HL-60 (cell line): ENCODE results near the gene PRDM5.

Source experiments
- DNase-seq, 2 experiments: peaks; one replicate each; pipeline ENCODE4 v3.0.0-alpha.2; 2010 to 2020; ENCODE audit warnings: low read depth in 1 of 2, low spot score in 1 of 2
- H3K27ac ChIP-seq: fragments of 250-450 bp; sonication (Bioruptor Pico); replicated peaks from 2 replicates; pipeline ENCODE4 v1.5.1; 2020; ENCODE audit warnings: mild to moderate bottlenecking, moderate library complexity
- H3K27me3 ChIP-seq: fragments of 250-450 bp; sonication (Bioruptor Pico); 2 replicates; pipeline ENCODE4 v1.5.1; 2021; ENCODE audit warnings: mild to moderate bottlenecking, moderate library complexity; ENCODE audit not compliant: insufficient read depth, poor library complexity, severe bottlenecking
- H3K4me3 ChIP-seq: replicated peaks from 2 replicates; pipeline ENCODE4 v1.5.1; 2011; ENCODE audit warnings: mild to moderate bottlenecking, control low read depth, low read length; ENCODE audit not compliant: insufficient read depth
- GABPA ChIP-seq: IDR thresholded peaks from 2 replicates; pipeline ENCODE4 v1.6.1; 2012; ENCODE audit warnings: low read depth
- POLR2AphosphoS5 ChIP-seq: IDR thresholded peaks from 2 replicates; pipeline ENCODE4 v1.6.1; 2012; ENCODE audit warnings: low read depth
- SPI1 ChIP-seq: IDR thresholded peaks from 2 replicates; pipeline ENCODE4 v1.6.1; 2012; ENCODE audit warnings: low read depth, mild to moderate bottlenecking, borderline replicate concordance
- TF ChIP-seq, protein P1 (sequence below): IDR thresholded peaks from one replicate; pipeline ENCODE4 v1.5.1; 2011; ENCODE audit warnings: low read length, control low read depth, inconsistent platforms; ENCODE audit not compliant: insufficient read depth
- TF ChIP-seq, protein P2 (sequence below): IDR thresholded peaks from 2 replicates; pipeline ENCODE4 v1.6.1; 2012; ENCODE audit warnings: low read depth; ENCODE audit not compliant: insufficient replicate concordance

Gene PRDM5

DNA sequence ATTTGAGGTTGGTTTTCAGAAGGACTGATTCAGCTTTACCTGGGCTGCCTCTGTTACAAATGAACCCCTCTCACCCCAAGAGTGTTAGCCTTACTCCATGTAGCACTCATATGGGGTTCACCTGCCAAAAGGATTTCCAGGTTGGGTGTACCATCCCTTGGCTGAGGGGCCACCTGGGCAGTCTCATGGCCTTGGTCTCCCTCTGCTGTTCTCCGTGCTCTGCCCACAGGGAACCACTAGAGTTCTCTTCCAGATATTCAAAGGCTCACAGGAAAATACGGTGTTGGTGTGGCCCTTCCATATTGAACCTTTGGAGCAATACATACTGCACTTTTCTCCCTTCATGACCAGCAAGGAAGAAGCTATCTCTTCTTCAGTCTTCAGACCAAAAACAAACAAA, 18.0 kb upstream of the PRDM5 start:
- no peak for DNase-seq
- Histone ChIP-seq H3K27ac (no peak overlapping the region), H3K27me3 (no peaks in the 10 kb centered on the region), H3K4me3 (no peak overlapping the region)
- TF ChIP-seq, protein P1, sequence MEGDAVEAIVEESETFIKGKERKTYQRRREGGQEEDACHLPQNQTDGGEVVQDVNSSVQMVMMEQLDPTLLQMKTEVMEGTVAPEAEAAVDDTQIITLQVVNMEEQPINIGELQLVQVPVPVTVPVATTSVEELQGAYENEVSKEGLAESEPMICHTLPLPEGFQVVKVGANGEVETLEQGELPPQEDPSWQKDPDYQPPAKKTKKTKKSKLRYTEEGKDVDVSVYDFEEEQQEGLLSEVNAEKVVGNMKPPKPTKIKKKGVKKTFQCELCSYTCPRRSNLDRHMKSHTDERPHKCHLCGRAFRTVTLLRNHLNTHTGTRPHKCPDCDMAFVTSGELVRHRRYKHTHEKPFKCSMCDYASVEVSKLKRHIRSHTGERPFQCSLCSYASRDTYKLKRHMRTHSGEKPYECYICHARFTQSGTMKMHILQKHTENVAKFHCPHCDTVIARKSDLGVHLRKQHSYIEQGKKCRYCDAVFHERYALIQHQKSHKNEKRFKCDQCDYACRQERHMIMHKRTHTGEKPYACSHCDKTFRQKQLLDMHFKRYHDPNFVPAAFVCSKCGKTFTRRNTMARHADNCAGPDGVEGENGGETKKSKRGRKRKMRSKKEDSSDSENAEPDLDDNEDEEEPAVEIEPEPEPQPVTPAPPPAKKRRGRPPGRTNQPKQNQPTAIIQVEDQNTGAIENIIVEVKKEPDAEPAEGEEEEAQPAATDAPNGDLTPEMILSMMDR: no peak
- no peak for TF ChIP-seq SPI1
- TF ChIP-seq POLR2AphosphoS5: no peak

DNA sequence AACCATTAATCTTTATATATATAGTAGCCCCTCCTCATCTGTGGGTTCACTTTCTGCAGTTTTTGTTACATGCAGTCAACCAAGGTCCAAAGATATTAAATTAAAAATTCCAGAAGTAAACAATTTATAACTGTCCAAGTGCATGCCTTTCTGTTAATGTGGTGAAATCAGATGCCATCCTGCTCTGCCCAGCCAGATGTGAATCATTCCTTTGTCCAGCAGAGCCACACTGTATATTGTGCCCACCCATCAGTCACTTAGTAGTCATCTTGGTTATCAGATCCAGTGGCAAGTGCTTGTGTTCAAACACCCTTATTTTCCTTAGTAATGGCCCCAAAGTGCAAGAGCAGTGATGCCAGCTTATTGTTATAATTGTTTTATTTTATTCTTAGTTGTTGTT, 17.2 kb upstream of the PRDM5 start:
- Histone ChIP-seq H3K4me3 (no peak overlapping the region), H3K27me3 (no peaks in the 10 kb centered on the region), H3K27ac (no peak overlapping the region)
- TF ChIP-seq SPI1: no peak
- TF ChIP-seq POLR2AphosphoS5: no peak
- DNase-seq: no peak

DNA sequence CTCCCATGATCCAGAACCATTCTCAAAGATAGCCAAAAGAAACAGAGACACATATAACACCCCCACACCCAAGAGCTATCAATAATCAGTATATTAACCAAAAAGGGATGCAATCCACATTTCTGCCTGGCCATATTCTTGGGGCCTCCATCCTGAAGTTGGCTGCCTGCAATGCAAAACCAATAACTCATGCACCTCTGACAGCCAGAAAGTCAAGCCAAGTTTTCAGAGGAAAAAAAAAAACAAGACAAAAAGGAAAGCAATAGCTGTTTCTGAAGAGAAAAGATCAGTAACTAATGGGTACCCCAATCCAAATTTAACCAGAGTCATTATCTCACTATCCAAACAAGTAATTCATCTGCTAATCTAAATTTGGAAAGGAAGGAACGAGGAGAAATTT, 7.3 kb upstream of the PRDM5 start:
- DNase-seq: no peak
- Histone ChIP-seq H3K27me3 (no peaks in the 10 kb centered on the region), H3K4me3 (no peak overlapping the region), H3K27ac (no peak overlapping the region)
- TF ChIP-seq GABPA: no peak
- TF ChIP-seq, protein P1: no peak

DNA sequence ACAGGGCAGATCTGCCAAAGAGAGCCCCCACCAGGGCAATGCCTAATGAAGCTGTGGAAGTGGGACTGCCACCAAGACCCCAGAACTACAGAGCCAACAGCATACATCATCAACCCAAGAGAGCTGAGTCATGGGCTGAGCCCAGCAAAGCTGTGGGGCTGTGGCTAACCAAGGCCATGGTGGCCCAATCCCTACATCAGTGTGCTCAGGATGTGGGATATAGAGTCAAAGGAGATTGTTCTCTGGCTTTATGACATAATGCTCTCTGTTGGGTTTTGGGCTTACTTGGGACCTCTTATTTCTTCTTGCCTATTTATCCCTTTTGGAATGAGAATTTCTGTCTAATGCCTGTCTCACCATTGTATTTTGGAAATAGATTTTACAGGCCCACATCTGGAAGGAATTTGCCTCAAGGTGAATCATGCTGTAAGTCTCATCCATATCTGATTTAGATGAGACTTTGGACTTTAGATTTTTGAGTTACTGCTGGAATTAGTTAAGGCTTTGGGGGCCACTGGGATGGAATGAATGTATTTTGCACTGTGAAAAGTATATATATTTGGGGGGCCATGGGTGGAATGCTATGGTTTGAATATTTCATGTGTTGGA, 5.4 kb upstream of the PRDM5 start:
- no peak for DNase-seq
- no peak overlapping the region for H3K27ac ChIP-seq
- no peak for TF ChIP-seq POLR2AphosphoS5
- TF ChIP-seq SPI1: no peak
- no peak for TF ChIP-seq GABPA
- TF ChIP-seq, protein P2, sequence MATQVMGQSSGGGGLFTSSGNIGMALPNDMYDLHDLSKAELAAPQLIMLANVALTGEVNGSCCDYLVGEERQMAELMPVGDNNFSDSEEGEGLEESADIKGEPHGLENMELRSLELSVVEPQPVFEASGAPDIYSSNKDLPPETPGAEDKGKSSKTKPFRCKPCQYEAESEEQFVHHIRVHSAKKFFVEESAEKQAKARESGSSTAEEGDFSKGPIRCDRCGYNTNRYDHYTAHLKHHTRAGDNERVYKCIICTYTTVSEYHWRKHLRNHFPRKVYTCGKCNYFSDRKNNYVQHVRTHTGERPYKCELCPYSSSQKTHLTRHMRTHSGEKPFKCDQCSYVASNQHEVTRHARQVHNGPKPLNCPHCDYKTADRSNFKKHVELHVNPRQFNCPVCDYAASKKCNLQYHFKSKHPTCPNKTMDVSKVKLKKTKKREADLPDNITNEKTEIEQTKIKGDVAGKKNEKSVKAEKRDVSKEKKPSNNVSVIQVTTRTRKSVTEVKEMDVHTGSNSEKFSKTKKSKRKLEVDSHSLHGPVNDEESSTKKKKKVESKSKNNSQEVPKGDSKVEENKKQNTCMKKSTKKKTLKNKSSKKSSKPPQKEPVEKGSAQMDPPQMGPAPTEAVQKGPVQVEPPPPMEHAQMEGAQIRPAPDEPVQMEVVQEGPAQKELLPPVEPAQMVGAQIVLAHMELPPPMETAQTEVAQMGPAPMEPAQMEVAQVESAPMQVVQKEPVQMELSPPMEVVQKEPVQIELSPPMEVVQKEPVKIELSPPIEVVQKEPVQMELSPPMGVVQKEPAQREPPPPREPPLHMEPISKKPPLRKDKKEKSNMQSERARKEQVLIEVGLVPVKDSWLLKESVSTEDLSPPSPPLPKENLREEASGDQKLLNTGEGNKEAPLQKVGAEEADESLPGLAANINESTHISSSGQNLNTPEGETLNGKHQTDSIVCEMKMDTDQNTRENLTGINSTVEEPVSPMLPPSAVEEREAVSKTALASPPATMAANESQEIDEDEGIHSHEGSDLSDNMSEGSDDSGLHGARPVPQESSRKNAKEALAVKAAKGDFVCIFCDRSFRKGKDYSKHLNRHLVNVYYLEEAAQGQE: no peak
- TF ChIP-seq, protein P1: no peak
- no peaks in the 10 kb centered on the region for H3K27me3 ChIP-seq
- H3K4me3 ChIP-seq: no peak overlapping the region

DNA sequence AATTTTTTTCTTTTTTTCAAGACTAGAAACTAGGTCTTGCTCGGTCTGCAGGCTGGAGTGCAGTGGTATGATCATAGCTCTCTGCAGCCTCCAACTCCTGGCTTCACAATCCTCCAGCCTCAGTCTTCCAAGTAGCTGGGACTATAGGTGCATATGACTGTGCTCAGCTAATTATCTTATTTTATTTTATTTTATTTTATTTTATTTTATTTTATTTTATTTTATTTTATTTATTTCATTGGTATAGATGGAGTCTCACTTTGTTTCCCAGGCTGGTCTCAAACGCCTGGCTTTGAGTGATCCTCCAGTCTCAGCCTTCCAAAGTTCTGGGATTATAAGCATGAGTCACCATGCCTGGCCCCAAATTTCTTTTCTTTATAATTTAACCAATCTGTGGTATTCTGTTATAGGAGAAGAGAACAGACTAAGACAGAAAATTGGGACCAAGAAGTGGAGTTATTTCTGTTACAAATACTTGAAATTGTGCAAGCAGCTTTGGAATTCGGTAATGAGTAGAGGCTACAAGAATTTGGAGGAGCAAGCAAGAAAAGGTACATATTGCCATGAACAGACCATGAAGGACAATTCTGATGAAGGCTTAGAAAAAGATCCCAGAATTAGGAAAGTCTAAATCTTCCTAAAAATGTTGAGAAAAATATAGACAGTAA, 4.0 kb upstream of the PRDM5 start:
- no peak for DNase-seq
- no peaks in the 10 kb centered on the region for H3K27me3 ChIP-seq
- H3K27ac ChIP-seq: no peak overlapping the region
- TF ChIP-seq, protein P1: no peak
- TF ChIP-seq GABPA (no peak), SPI1 (no peak), POLR2AphosphoS5 (no peak)
- TF ChIP-seq, protein P2: no peak
- no peak overlapping the region for H3K4me3 ChIP-seq
